Muscle of back (tissue), 11 donors: ENCODE data around the gene VSX2. TPM values are rescaled to one million over a fixed set of nuclear protein-coding genes. Genes with fewer than 3 reads are reported as not detected.
A peak's percentile ranks its signal among the peaks of the same experiment; 100 is the strongest.

ENCODE experiments used
- DNase-seq, 3 donors: peaks; one replicate each; pipeline versions ENCODE4 v3.0.0 to v3.0.0-alpha.2; 2013
- polyA plus RNA-seq, 10 donors: library from polyadenylated mRNA; unstranded; fragments of 120-200 nt; gene quantifications; one replicate each; pipeline ENCODE4 v1.2.1, GENCODE V29; 2013; ENCODE audit not compliant: insufficient read length in 10 of 10

VSX2 gene
- polyA plus RNA-seq, 10 donors, result 0.04 TPM; not detected in 9

- no peak for DNase-seq
Observed at GRCh38 chr14:74221741-74222140, 17.5 kb upstream of the VSX2 start.

- DNase-seq, result no peak
Observed at GRCh38 chr14:74223016-74223415, 16.2 kb upstream of the VSX2 start.

GRCh38 chr14:74231784-74232183 is 7.5 kb upstream of the VSX2 start:
- DNase-seq, result no peak

- DNase-seq, result no peak
Observed at GRCh38 chr14:74235017-74235416, 4.2 kb upstream of the VSX2 start.

- no peak for DNase-seq
Observed at GRCh38 chr14:74237441-74237840, 1.8 kb upstream of the VSX2 start.

- peak in 1 of 3 donors; percentile 75 for DNase-seq
Observed at GRCh38 chr14:74239848-74240793, 872 bp downstream of the VSX2 start.

- DNase-seq, result peak in 1 of 3 donors; percentile 54
Observed at GRCh38 chr14:74240794-74241651, 1.8 kb downstream of the VSX2 start.

GRCh38 chr14:74241652-74242017 is 2.4 kb downstream of the VSX2 start:
- DNase-seq, result no peak

GRCh38 chr14:74242021-74242779 is 3.0 kb downstream of the VSX2 start:
- DNase-seq, result peak in 1 of 3 donors; percentile 49

GRCh38 chr14:74242780-74243042 is 3.5 kb downstream of the VSX2 start:
- DNase-seq, result peak in 1 of 3 donors; percentile 32

- peak in 1 of 3 donors; percentile 19 for DNase-seq
Observed at GRCh38 chr14:74243051-74243450, 3.8 kb downstream of the VSX2 start.

- DNase-seq, result no peak
Observed at GRCh38 chr14:74244115-74244514, 4.9 kb downstream of the VSX2 start.

- no peak for DNase-seq
Observed at GRCh38 chr14:74245292-74245691, 6.0 kb downstream of the VSX2 start.

GRCh38 chr14:74246542-74246941 is 7.3 kb downstream of the VSX2 start:
- no peak for DNase-seq

GRCh38 chr14:74248017-74248416 is 8.8 kb downstream of the VSX2 start:
- no peak for DNase-seq

- DNase-seq, result no peak
Observed at GRCh38 chr14:74249433-74250375, 10.5 kb downstream of the VSX2 start.

- no peak for DNase-seq
Observed at GRCh38 chr14:74255281-74255680, 16.0 kb downstream of the VSX2 start.

GRCh38 chr14:74257078-74257940 is 18.1 kb downstream of the VSX2 start:
- peak in 2 of 3 donors; percentile 53 to 59 for DNase-seq

GRCh38 chr14:74257941-74258763 is 18.9 kb downstream of the VSX2 start:
- peak in 1 of 3 donors; percentile 33 for DNase-seq
